Right lobe of liver (tissue), 6 donors: ENCODE results near the gene FLYWCH1. TPM values are rescaled to one million over a fixed set of nuclear protein-coding genes. Genes with fewer than 3 reads are reported as not detected.

Experiments used
- ATAC-seq, 4 donors: fragments of 200-7000 bp; cut with Tn5 transposase; one replicate each; pipeline ENCODE4 v1.9.1; 2020; ENCODE audit warnings: mild to moderate bottlenecking in 4 of 4, moderate library complexity in 4 of 4
- DNase-seq, 3 donors: peaks; one replicate each; pipeline ENCODE4 v3.0.0-alpha.2; 2020
- H3K27ac ChIP-seq, 3 donors: fragments of 200-600 bp; one replicate each; pipeline ENCODE4 v1.8.0; 2022
- H3K27me3 ChIP-seq, 2 donors: fragments of 200-600 bp; one replicate each; pipeline ENCODE4 v1.8.0; 2022
- H3K36me3 ChIP-seq, 4 donors: fragments of 200-600 bp; sonication (generic) in 1 of 4; one replicate each; pipeline versions ENCODE4 v1.5.1 to v1.8.0; 2017 to 2022; ENCODE audit warnings: control low read depth in 1 of 4
- H3K4me1 ChIP-seq, 4 donors: fragments of 200-600 bp; sonication (generic) in 1 of 4; one replicate each; pipeline versions ENCODE4 v1.5.1 to v1.8.0; 2017 to 2022; ENCODE audit warnings: control low read depth in 1 of 4
- H3K4me3 ChIP-seq, 3 donors: fragments of 200-600 bp; one replicate each; pipeline ENCODE4 v1.8.0; 2022
- H3K9me3 ChIP-seq, 4 donors: fragments of 200-600 bp; sonication (generic) in 1 of 4; one replicate each; pipeline versions ENCODE4 v1.5.1 to v1.8.0; 2017 to 2022; ENCODE audit warnings: control low read depth in 1 of 4
- POLR2A ChIP-seq: fragments of 450-650 bp; IDR thresholded peaks from one replicate; pipeline ENCODE4 v1.6.1; 2017; ENCODE audit warnings: antibody characterized with exemption, mild to moderate bottlenecking
- WGBS: methylation state at CpG from one replicate; pipeline ENCODE4 v1.1.6; 2018; ENCODE audit warnings: low coverage, low lambda C conversion rate; ENCODE audit not compliant: insufficient coverage; ENCODE audit errors: missing lambda C conversion rate; 5-methylcytosine and 5-hydroxymethylcytosine counted together
- intact Hi-C, 2 donors: fragments of 100-400 bp; cut with DNase I; formaldehyde crosslinking; loops; one replicate each; pipeline versions ENCODE4 v1.11.2 to v1.14.1; 2022
- total RNA-seq, 6 experiments: library from RNA; depleted of rRNA in 2 of 6; stranded (reverse); fragments of >200 nt in 2 of 6; fragmentation: NEBNext Ultra II Directional in 3 of 6; extraction: Animal tissue kit (Norgen Biotek cat#: 25700) in 3 of 6; gene quantifications; one replicate each; pipeline versions ENCODE4 v1.1.0 to v1.2.4, GENCODE V29; 2016 to 2023
- TF ChIP-seq, protein P1 (sequence below), 4 donors: fragments of 200-600 bp in 3 of 4; fragments of 450-650 bp in 1 of 4; IDR thresholded peaks; one replicate each; pipeline versions ENCODE4 v1.5.1 to v1.8.0; 2016 to 2022; ENCODE audit warnings: antibody characterized with exemption in 4 of 4, mild to moderate bottlenecking in 2 of 4
- donor health status: DM: no; HTN: yes; CAD: no.
- donor health status: DM: no; HTN: no; CAD: no.
- donor health status: DM: no; HTN: no; CAD: no.
- donor health status: DM: no; HTN: yes; CAD: no.
- donor health status: DM: no; HTN: yes; CAD: no.

FLYWCH1 gene
- total RNA-seq, 6 experiments from 2014 or later: 9.3 to 19.8 (median 15.1) TPM

DNA sequence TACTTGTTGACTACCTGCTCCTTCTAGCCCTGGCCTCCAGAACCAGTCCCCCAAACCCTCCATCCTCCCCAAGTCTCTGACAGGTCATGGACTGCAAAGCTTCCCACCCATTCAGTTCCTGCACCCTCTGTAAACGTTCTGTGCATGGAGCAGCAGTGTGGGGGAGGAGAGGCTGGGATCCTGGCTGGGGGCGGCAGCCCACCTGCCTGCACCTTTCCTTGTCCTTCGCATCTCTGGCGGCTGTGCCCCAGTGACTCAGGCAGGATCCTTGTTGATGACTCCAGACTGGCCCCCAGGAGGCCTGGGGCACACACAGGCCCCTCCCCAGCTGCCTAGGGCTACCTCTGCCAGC, 70.1 kb downstream of the FLYWCH1 start:
- TF ChIP-seq POLR2A: no peak
- TF ChIP-seq, protein P1, sequence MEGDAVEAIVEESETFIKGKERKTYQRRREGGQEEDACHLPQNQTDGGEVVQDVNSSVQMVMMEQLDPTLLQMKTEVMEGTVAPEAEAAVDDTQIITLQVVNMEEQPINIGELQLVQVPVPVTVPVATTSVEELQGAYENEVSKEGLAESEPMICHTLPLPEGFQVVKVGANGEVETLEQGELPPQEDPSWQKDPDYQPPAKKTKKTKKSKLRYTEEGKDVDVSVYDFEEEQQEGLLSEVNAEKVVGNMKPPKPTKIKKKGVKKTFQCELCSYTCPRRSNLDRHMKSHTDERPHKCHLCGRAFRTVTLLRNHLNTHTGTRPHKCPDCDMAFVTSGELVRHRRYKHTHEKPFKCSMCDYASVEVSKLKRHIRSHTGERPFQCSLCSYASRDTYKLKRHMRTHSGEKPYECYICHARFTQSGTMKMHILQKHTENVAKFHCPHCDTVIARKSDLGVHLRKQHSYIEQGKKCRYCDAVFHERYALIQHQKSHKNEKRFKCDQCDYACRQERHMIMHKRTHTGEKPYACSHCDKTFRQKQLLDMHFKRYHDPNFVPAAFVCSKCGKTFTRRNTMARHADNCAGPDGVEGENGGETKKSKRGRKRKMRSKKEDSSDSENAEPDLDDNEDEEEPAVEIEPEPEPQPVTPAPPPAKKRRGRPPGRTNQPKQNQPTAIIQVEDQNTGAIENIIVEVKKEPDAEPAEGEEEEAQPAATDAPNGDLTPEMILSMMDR (IDR thresholded peaks at IDR 0.05): no peak
- Histone ChIP-seq H3K9me3 (no peaks in the 10 kb centered on the region), H3K4me1 (peaks cover 0 to 39% (median 10%) of the 10 kb centered on the region in 4 donors), H3K36me3 (no peaks in the 10 kb centered on the region), H3K4me3 (no peak overlapping the region), H3K27me3 (no peaks in the 10 kb centered on the region), H3K27ac (no peak overlapping the region)
- 70% methylated on average over 4 of the region's 4 CpGs for WGBS
- intact Hi-C loops: no loop called here
- DNase-seq (no peak), ATAC-seq (no peak)

DNA sequence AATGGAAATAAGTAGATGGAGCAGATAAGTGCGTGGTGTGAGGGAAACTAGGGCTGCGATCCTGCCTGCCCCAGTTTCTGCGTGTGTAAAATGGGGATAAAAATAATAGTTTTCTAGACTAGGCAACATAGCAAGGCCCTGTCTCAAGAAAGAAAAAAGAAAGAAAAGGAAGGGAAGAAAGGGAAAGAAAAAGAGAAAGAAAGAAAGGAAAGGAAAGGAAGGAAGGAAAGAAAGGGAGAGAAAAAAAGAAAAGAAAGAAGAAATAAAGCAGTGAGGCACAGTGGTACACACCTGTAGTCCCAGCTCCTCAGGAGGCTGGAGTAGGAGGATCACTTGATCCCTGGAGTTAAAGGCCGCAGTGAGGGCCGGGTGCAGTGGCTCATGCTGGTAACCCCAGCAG, 70.7 kb downstream of the FLYWCH1 start:
- intact Hi-C loops: no loop called here
- 77% methylated on average over 5 of the region's 5 CpGs for WGBS
- TF ChIP-seq POLR2A: no peak
- TF ChIP-seq, protein P1 (IDR thresholded peaks at IDR 0.05): no peak

DNA sequence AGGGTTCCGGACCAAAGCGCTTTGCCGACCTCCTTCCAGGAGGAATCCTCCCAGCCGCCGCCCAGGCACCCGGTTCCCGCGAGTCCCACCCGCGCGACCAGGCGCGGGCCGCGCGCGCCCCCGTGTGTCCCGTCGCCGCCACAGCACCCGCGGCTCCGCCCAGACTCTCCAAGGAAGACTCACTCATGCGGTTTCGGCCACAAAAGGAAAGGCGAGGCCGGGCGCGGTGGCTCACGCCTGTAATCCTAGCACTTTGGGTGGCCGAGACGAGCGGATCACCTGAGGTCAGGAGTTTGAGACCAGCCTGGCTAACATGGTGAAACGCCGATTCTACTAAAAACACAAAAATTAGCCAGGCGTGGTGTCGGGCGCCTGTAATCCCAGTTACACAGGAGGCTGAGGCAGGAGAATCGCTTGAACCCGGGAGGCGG, 72.0 kb downstream of the FLYWCH1 start:
- no peaks in the 10 kb centered on the region for H3K27me3 ChIP-seq
- 16% methylated on average over 21 of the region's 42 CpGs for WGBS
- TF ChIP-seq, protein P1 (IDR thresholded peaks at IDR 0.05): peak; percentile 84 to 98 (median 94)
- no peak for TF ChIP-seq POLR2A
- no peak overlapping the region for H3K4me3 ChIP-seq
- peak; percentile 72 to 79 (median 77) for DNase-seq
- no peaks in the 10 kb centered on the region for H3K36me3 ChIP-seq
- peaks cover 0 to 31% (median 5%) of the 10 kb centered on the region in 4 donors for H3K4me1 ChIP-seq
- H3K9me3 ChIP-seq: no peaks in the 10 kb centered on the region
- intact Hi-C loops: no loop called here
- peak; percentile 62 to 74 (median 68) for ATAC-seq
- H3K27ac ChIP-seq: no peak overlapping the region

More for the DNA sequence above, 70.7 kb downstream of the FLYWCH1 start:
- no peaks in the 10 kb centered on the region for H3K9me3 ChIP-seq
- H3K4me1 ChIP-seq: peaks cover 0 to 34% (median 7%) of the 10 kb centered on the region in 4 donors
- H3K4me3 ChIP-seq: no peak overlapping the region
- ATAC-seq (no peak), DNase-seq (no peak)
- no peak overlapping the region for H3K27ac ChIP-seq
- no peaks in the 10 kb centered on the region for H3K36me3 ChIP-seq
- no peaks in the 10 kb centered on the region for H3K27me3 ChIP-seq

DNA sequence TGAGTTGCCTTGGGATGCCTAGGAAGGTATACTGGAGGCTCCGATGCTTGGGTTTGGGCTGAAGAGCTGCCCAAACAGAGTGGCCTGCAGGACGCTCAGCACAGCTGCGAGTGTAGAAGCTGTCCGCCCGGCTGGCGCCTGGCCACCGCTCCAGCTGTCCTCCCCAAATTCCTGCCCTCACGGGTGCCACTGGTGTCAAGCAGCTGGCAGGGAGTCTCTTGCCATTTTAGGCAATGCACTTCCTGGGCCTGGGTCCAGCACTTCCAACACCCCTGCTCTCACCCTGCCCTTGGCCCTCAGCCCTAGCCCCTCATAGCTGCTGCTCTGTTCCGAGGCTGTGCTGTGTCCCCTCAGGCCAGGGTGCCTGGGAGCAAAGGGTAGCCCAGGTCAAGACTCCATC, 73.7 kb downstream of the FLYWCH1 start:
- no peak for TF ChIP-seq POLR2A
- TF ChIP-seq, protein P1 (IDR thresholded peaks at IDR 0.05): no peak
- no peak overlapping the region for H3K4me3 ChIP-seq
- no peaks in the 10 kb centered on the region for H3K9me3 ChIP-seq
- peak in 2 of 3 donors; percentile 57 to 62 for DNase-seq
- H3K27me3 ChIP-seq: no peaks in the 10 kb centered on the region
- peaks cover 0 to 25% (median 5%) of the 10 kb centered on the region in 4 donors for H3K4me1 ChIP-seq
- ATAC-seq: peak in 2 of 4 donors; percentile 26 to 27
- no peak overlapping the region for H3K27ac ChIP-seq
- no peaks in the 10 kb centered on the region for H3K36me3 ChIP-seq
- intact Hi-C loops: no loop called here
- WGBS: no CpG with 5 or more reads among the region's 9 CpGs
